Head of caudate nucleus (tissue), 42 donors: ENCODE results near the gene TRAP1.
"Not testable (repeated sequence)": the region's sequence is repeated elsewhere in the genome, so short reads cannot be mapped to it uniquely, and the experiment has no call there.

Experiments used
- DNase-seq, 42 donors: peaks; one replicate each; pipeline versions ENCODE4 v3.0.0 to v3.0.0-alpha.2; 2020 to 2021; ENCODE audit warnings: mixed read lengths in 7 of 42
- intact Hi-C: fragments of 100-400 bp; cut with DNase I; formaldehyde crosslinking; loops from one replicate; pipeline ENCODE4 v1.15.0; 2022

The TRAP1 gene

DNA sequence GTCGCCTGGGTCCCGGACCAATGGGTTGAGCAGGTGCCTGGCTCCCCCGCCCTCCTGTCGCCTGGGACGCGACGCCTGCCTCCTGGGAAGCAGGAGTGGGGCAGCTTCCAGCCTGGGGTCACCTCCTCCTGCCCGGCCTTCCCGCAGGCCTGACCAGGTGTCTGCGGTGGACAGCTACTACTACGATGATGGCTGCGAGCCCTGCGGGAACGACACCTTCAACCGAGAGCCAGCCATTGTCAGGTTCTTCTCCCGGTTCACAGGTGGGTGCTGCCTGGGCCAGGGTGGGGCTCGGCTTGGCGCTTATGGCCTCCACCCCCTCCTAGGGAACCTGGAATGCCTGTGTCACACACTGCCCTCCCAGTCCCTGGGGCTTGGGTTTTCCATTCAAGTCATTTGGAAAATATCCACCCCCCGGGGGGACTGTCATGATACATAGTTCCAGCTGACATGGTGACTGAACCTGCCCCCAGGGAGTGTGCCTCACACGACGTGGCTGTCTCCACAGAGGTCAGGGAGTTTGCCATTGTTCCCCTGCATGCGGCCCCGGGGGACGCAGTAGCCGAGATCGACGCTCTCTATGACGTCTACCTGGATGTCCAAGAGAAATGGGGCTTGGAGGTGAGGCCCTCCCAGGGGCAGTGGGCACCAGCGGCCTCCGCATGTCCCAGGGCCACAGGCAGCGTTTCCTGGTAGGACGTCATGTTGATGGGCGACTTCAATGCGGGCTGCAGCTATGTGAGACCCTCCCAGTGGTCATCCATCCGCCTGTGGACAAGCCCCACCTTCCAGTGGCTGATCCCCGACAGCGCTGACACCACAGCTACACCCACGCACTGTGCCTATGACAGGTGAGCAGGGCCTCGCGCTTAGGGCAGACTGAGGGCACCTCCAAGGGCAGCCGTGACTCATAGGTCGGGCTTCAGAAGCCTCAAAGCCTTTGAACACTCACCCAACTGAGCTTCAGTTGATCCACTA, 60.5 kb downstream of the TRAP1 start:
- DNase-seq, result peak in 1 of 42 donors; percentile 5
- intact Hi-C loops, result no loop called here

DNA sequence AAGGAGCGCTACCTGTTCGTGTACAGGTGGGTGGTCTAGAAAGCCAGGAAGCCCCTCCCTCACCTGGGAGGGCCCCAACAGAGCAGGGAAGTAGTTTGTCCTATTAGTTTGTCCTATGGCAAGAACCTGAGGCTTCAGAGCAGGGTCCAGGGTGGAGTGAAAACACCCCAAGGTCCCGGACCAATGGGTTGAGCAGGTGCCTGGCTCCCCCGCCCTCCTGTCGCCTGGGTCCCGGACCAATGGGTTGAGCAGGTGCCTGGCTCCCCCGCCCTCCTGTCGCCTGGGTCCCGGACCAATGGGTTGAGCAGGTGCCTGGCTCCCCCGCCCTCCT, 61.2 kb downstream of the TRAP1 start:
- intact Hi-C loops, result not testable (repeated sequence)

GRCh38 chr16:3655396-3656159, 61.7 kb downstream of the TRAP1 start:
- peak in 1 of 42 donors; percentile 2 for DNase-seq
- intact Hi-C loops, result no loop called here

More for the DNA sequence above, 61.2 kb downstream of the TRAP1 start:
- DNase-seq, result not testable (repeated sequence)

DNA sequence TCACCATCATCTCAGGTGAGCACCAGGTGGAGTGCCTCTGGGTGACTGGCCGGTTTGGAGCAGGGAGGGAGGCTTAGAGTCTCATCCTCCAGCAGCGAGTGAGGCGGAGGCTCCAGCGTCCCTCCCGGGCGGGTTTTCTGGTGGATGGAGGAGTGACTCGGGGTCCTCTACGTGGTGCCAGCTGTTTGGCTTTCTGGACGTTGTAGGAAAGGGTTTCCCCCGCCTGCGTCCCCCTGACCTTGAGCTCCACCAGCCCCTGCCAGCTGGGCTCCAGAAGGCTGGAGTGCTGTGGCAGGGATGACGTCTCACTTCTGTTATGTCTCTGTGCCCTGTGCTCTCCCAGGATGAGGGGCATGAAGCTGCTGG, 62.3 kb downstream of the TRAP1 start:
- DNase-seq, result peak in 1 of 42 donors; percentile 3
- intact Hi-C loops, result no loop called here

DNA sequence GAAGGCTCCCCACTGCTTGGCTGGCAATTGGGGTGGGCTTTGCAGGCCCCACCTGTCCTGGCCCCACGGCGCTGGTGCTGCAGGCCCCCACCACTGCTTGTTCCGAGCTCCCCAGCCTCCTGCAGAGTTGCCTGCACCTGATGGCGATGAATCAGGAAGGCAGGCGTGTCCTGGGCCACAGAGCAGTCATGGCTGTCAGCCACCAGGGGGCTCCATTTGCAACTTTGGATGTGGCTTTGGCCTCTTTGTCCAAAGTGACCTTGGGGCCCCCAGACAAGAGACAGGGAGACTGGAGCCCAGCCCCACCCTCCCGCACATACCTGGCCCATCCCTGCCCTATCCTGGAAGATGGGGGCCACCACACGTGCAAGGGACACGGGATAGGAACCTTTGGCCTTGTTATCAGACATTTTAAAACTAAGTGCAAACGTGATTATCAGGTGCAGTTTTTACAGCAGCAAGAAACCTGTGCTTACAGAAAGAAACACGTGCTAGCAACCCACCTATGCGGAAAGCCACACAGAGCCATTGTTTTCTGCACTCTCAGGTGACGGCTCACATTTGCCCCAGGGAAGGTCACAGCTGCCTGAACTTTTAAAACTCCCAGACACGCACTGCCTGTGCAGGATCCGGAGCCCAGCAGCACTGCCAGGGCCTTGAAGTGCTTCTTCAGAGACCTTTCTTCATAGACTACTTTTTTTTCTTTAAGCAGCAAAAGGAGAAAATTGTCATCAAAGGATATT, 62.9 kb downstream of the TRAP1 start, which contains the start of gene DNASE1:
Gene DNASE1, plus strand, starts transcription at position 443 of the 743 bp plus-strand sequence. CDS start 683 bp downstream, outside the sequence.
- intact Hi-C loops, result no loop called here
- peak in 40 of 42 donors; percentile 21 to 83 (median 56) for DNase-seq

GRCh38 chr16:3652373-3653195, 64.7 kb downstream of the TRAP1 start:
- intact Hi-C loops, result no loop called here

DNA sequence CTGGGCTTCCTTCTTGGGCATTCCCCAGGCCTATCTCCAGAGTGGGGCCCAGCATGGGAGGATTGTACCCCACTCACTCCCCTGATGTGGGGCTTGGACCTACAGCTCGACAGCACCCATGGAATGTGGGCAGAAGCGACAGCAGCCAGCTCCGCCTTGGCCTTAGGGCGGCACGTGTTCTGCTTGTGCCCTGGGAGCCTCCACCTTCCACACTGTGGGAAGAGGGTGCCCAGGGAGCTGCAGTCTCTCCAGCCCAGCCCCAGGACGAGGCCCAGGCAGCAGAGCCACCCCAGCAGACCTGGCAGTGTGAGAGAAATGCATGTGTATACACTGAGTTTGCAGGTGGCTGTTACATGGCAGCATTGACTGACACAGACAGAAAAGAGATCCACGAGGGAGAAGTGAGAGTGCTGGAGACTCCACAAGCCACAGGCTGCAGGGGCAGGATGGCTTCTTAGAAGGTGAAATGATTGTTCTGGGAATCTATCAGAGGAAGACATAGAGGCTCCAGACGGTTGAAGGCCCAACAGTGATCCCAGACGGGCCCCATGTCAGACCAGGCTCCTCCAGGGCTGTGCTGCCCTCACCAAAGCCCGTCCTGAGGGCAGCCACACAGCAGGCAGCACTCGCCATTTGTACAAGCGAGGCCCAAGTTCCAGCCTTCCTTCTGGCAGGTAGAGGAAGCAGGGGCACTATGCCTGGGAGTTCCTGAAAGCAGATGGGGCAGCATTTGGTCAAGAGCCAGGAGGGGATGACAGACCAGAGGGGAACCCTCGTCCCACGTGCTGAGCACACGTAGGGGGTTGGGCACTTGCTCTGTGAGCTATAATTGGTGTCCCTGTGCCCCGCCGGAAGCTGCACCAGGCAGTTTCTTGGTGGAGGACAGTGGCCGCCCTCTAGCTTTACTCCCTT, 65.6 kb downstream of the TRAP1 start:
- DNase-seq, result peak in 13 of 42 donors; percentile 6 to 31 (median 11)

More at GRCh38 chr16:3652373-3653195, 64.7 kb downstream of the TRAP1 start:
- peak in 12 of 42 donors; percentile 5 to 29 (median 10) for DNase-seq

DNA sequence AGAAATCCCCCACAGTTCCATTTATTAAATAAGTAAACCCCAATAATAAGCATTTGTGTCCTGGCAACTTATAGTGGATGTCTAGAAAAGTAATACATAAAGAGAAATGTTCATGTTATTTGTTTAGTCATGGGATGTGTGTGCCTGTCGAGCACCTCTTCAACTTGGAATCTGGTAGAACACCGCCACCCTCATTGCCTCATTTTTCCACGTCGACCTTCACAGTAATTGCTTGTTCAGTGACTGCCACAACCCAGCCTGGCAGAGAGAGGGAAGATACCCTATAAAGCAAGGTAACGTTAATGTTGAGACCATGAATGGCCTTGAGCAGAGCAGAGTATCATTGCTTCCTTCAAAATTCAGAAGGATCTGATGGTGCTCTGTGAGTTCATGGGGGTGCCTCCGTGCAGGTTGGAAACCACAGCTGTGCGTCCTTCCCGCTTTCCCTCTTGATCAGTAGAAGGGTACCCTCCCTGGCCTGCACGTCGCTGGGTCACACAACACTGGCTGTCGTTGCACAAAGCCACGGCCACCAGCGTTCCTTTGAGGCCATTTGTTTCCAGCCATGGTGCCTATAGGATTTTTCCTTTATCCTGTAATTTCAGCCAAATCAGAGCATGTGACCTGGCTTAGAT, 66.6 kb downstream of the TRAP1 start:
- intact Hi-C loops, result no loop called here
- peak in 13 of 42 donors; percentile 2 to 27 (median 10) for DNase-seq

More for the DNA sequence above, 65.6 kb downstream of the TRAP1 start:
- intact Hi-C loops, result no loop called here

DNA sequence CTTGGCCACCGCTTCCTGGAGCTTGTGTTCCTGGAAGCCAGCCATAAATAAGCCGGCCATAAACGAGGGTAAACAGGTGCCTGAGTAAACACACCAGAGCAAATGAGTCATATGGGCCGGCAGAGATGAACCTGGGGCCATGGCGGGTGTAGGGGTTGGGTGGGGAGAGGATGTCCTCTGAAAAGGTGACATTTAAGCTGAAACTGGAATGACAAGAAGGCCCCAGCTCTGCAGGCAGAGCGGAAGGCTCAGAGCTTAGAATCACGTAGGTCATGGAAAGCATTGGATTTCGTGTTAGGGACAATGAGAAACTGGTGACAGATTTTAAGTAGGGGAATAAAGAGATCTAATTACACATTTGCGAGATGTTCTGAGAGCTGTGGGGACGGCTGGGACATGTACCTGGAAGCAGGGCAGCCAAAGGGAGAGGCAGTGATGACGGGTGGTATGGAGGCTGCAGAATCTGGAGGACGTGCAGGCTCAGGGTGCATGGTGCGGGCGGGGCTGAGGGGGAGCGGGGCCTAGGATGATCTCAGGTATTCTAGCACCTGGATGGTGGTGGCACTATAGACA, 70.9 kb downstream of the TRAP1 start:
- intact Hi-C loops, result no loop called here
- peak in 9 of 42 donors; percentile 3 to 40 (median 17) for DNase-seq

GRCh38 chr16:3645504-3646347, 71.6 kb downstream of the TRAP1 start:
- intact Hi-C loops, result no loop called here
- peak in 8 of 42 donors; percentile 4 to 40 (median 25) for DNase-seq

GRCh38 chr16:3645108-3645503, 72.2 kb downstream of the TRAP1 start:
- DNase-seq, result peak in 4 of 42 donors; percentile 0 to 25 (median 11)

DNA sequence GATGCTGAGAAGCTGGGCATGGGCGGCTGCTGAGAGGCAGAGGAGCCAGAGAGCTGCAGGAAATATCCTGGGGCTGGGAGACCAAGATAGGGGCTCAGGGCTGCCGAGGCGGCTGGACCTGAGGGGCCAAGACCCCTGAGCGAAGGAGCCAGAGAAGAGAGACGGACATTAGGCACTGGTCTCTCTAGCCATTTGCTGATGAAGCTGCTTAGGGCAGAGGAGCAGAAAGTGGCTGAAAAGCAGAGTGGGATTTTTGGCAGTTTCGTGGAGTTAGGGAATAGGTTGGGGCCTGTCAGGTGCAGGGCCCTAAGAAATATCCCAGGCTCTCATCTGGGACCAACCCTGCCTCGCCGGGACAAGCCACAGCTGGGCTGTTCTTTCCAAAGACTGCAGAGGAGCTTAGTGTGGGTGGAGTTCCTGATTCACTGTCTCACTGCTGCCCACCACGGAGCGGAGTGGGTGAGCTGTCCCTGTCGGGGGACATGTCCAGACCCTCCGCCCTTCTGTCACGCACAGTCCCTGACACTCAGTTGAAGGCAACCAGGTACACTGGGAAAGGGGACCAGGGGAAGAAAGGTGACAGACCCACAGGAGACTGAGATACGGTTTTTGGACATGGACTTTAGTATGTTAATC, 74.1 kb downstream of the TRAP1 start:
- DNase-seq, result peak in 5 of 42 donors; percentile 10 to 23 (median 21)
- intact Hi-C loops, result no loop called here

More at GRCh38 chr16:3645108-3645503, 72.2 kb downstream of the TRAP1 start:
- intact Hi-C loops, result no loop called here

GRCh38 chr16:3642397-3643094, 74.8 kb downstream of the TRAP1 start:
- peak in 5 of 42 donors; percentile 4 to 31 (median 14) for DNase-seq
- intact Hi-C loops, result no loop called here

GRCh38 chr16:3641801-3642396, 75.4 kb downstream of the TRAP1 start:
- peak in 5 of 42 donors; percentile 10 to 30 (median 13) for DNase-seq
- intact Hi-C loops, result no loop called here
